ENCODE data around the gene TAF11L11.
"Not testable (repeated sequence)": the region's sequence is repeated elsewhere in the genome, so short reads cannot be mapped to it uniquely, and the experiment has no call there.

Gene TAF11L11

DNA sequence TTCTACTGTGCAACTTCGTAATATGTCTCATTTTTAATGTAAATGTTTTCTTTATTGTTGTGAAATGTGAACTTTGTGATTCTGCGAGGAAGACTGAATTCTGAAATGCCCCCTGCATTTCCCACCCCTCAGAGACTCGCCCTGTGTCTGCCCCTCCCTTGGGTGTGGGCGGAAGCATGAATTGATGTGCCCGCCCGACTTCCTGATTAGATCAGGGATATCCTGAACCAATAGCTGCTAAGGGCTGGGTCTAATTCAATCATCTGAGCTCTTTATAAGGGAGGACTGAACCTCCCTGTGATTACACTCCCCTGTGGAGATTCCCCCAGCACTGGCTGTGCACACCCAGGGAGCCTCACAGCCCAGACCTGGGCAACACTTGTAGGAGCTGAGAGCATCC, at the start of gene TAF11L11:
TSS of gene TAF11L11 (plus strand) at position 304 of the 400 bp plus-strand sequence.
- not testable (repeated sequence) for DNase-seq

DNA sequence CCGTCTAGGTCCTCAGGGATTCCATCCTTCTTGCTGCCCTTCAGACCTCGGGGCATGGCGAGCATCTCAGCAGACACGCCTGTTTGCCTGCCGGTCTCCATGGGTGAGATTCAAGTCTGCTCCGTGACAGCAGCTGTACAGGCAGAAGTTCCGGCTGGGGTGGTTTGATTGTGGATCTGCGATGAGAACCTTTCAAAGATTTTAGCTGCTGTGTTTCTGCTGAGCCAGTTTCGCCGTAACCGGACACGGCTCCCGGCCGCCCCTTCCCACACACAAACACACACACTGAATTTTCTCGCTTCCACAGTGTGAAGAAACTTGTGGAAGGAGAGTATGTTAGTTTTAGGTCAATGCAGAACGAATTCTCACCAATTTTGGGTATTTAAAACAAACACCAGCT, 18.3 kb upstream of the TAF11L11 start, which contains the start of gene TAF11L7:
TSS of gene TAF11L7 (minus strand) at position 101 of the 400 bp plus-strand sequence.
- not testable (repeated sequence) for DNase-seq

DNA sequence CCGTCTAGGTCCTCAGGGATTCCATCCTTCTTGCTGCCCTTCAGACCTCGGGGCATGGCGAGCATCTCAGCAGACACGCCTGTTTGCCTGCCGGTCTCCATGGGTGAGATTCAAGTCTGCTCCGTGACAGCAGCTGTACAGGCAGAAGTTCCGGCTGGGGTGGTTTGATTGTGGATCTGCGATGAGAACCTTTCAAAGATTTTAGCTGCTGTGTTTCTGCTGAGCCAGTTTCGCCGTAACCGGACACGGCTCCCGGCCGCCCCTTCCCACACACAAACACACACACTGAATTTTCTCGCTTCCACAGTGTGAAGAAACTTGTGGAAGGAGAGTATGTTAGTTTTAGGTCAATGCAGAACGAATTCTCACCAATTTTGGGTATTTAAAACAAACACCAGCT, 13.1 kb upstream of the TAF11L11 start, which contains the start of gene TAF11L8:
TSS of gene TAF11L8 (minus strand) at position 101 of the 400 bp plus-strand sequence.
- DNase-seq = not testable (repeated sequence)

DNA sequence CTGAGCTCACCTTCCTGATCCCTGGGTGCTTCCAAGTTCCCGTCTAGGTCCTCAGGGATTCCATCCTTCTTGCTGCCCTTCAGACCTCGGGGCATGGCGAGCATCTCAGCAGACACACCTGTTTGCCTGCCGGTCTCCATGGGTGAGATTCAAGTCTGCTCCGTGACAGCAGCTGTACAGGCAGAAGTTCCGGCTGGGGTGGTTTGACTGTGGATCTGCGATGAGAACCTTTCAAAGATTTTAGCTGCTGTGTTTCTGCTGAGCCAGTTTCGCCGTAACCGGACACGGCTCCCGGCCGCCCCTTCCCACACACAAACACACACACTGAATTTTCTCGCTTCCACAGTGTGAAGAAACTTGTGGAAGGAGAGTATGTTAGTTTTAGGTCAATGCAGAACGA, 9.7 kb upstream of the TAF11L11 start, which contains the start of gene TAF11L9:
TSS of gene TAF11L9 (minus strand) at position 140 of the 400 bp plus-strand sequence.
- not testable (repeated sequence) for DNase-seq

DNA sequence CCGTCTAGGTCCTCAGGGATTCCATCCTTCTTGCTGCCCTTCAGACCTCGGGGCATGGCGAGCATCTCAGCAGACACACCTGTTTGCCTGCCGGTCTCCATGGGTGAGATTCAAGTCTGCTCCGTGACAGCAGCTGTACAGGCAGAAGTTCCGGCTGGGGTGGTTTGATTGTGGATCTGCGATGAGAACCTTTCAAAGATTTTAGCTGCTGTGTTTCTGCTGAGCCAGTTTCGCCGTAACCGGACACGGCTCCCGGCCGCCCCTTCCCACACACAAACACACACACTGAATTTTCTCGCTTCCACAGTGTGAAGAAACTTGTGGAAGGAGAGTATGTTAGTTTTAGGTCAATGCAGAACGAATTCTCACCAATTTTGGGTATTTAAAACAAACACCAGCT, 6.3 kb upstream of the TAF11L11 start, which contains the start of gene TAF11L10:
TSS of gene TAF11L10 (minus strand) at position 101 of the 400 bp plus-strand sequence.
- DNase-seq = not testable (repeated sequence)

DNA sequence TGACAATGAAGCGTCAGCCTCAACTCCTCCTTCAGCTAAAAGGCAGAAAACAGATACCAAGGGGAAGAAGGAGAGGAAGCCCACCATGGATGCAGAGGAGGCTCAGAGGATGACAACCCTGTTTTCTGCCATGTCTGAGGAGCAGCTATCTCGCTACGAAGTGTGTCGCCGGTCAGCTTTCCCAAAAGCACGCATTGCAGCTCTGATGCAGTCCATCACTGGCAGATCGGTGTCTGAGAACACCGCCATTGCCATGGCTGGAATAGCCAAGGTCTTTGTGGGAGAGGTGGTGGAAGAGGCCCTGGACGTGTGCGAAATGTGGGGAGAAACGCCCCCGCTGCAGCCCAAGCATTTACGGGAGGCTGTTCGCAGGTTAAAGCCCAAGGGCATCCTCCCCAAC, 968 bp downstream of the TAF11L11 start:
- DNase-seq = no peak

DNA sequence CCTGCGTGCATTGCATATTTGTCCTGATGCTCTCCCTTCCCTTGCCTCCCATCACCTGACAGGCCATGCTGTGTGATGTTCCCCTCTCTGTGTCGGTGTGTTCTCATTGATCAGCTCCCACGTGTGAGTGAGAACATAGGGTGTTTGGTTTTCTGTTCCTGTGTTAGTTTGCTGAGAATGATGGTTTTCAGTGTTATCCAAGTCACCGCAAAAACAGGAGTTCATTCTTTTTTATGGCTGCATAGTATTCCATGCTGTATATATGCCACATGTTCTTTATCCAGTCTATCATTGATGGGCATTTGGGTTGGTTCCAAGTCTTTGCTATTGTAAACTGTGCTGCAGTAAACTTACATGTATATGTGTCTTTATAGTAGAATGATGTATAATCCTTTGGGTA, 3.5 kb downstream of the TAF11L11 start:
- not testable (repeated sequence) for DNase-seq

DNA sequence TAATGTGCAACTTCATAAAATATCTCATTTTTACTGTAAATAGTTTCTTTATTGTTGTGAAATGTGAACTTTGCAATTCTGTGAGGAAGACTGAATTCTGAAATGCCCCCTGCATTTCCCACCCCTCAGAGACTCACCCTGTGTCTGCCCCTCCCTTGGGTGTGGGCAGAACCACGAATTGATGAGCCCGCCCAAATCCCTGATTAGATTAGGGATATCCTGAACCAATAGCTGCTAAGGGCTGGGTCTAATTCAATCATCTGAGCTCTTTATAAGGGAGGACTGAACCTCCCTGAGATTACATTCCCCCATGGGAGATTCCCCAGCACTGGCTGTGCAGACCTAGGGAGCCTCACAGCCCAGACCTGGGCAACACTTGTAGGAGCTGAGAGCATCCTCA, 6.1 kb downstream of the TAF11L11 start, which contains the start of gene TAF11L12:
TSS of gene TAF11L12 (plus strand) at position 301 of the 400 bp plus-strand sequence.
- DNase-seq = not testable (repeated sequence)

DNA sequence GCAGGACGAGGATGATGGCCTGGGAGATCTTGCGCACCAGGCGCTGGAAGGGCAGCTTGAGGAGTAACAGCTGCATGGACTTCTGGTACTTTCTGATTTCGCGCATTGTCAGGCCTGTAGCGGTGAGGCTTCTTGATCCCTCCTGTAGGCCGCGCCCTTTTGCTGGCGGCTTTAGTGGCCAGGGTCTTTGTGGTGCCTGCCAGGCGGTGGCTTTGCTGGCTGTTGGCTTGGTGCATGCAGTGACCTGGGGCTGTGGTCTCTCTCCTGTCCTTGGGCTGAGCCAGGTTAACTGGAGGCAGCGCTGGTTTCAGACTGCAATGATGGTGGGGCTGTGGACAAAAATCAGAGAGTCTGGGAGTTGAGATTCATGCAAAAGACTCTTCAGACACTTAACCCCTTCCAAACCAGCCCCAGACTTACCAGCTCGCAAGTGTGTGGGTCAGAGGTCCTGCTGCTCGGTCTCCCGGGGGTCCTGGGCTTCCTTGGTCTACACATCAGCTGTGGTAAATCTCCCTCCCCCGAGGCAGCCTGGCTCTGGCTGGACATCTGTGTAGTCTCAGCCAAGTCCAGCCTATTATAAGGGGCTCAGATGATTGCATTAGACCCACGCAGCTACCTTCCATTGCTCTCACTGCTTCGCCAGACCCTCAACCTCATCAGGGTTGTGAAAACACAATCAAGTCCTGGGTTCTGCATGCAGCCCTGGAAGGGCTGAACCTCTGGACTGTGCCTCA, 11.1 kb downstream of the TAF11L11 start:
- DNase-seq = no peak

DNA sequence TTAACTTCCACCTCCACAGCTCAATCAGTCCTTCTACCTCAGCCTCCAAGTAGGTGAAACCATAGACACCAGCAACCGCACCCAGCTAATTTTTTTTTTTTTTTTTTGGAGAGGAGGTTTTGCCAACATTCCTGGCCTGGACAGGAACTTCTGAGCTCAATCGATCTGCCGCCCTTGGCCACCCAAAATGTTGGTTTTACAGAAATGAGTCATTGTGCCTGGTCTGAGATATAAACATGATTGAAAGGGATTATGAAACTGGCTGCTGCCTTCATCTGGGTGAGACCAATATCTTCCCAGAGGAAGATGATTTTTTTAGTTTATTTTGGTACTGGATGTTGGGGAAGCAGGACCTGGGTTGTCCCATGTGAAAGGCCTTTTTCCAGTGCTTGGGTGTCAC, 15.4 kb downstream of the TAF11L11 start:
- no peak for DNase-seq

DNA sequence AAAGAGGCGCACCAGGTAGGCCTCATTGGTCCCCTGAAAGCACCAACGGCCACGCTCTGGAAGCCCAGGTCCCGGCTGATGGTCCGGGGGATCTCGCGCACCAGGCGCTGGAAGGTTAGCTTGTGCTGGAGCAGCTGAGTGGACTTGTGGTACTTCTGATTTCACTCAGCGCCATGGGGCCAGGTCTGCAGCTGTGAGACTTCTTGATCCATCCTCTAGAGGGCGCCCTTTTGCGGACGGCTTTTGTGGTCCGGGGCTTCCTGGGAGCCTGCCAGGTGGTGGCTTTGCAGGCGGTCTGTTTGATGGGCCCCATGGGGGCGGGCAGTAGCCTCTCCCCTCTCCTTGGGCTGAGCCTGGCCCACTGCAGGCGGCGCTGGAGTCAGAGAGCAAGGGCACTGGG, 16.6 kb downstream of the TAF11L11 start:
- no peak for DNase-seq

DNA sequence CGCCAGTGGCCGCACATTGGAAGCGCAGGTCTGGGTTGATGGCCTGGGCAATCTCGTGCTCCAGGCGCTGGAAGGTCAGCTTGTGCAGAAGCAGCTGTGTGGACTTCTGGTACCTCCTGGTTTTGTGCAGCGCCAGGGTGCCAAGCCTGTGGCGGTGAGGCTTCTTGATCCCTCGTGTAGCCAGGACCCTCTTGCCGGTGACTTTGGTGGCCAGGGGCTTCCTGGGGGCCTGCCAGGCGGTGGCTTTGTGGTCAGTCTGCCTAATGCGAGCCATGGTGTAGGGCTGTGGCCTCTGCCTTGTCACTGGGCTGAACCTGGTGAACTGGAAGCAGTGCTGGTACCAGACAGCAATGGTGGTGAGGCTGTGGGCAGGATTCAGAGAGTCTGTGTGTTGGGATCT, 21.7 kb downstream of the TAF11L11 start:
- DNase-seq = no peak

DNA sequence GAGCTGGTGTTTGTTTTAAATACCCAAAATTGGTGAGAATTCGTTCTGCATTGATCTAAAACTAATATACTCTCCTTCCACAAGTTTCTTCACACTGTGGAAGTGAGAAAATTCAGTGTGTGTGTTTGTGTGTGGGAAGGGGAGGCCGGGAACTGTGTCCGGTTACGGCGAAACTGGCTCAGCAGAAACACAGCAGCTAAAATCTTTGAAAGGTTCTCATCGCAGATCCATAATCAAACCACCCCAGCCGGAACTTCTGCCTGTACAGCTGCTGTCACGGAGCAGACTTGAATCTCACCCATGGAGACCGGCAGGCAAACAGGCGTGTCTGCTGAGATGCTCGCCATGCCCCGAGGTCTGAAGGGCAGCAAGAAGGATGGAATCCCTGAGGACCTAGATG, 27.8 kb downstream of the TAF11L11 start, which contains the start of gene TAF11L13:
TSS of gene TAF11L13 (plus strand) at position 301 of the 400 bp plus-strand sequence.
- not testable (repeated sequence) for DNase-seq

DNA sequence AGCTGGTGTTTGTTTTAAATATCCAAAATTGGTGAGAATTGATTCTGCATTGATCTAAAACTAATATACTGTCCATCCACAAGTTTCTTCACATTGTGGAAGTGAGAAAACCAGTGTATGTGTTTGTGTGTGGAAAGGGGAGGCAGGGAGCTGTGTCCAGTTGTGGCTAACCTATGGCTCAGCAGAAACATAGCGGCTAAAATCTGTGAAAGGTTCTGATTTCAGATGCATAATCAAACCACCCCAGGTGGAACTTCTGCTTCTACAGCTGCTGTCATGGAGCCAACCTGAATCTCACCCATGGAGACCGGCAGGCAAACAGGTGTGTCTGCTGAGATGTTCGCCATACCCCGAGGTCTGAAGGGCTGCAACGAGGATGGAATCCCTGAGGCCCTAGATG, 30.2 kb downstream of the TAF11L11 start, which contains the start of gene TAF11L14:
TSS of gene TAF11L14 (plus strand) at position 301 of the 400 bp plus-strand sequence.
- no peak for DNase-seq

DNA sequence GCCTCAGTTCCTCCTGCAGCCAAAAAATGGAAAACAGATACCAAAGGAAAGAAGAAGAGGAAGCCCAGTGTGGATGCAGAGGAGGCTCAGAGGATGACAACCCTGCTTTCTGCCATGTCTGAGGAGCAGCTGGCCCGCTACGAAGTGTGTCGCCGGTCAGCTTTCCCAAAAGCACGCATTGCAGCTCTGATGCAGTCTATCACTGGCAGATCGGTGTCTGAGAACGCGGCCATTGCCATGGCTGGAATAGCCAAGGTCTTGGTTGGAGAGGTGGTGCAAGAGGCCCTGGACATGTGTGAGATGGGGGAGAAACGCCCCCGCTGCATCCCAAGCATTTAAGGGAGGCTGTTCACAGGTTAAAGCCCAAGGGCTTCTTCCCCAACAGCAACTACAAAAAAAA, 45.2 kb downstream of the TAF11L11 start:
- not testable (repeated sequence) for DNase-seq

DNA sequence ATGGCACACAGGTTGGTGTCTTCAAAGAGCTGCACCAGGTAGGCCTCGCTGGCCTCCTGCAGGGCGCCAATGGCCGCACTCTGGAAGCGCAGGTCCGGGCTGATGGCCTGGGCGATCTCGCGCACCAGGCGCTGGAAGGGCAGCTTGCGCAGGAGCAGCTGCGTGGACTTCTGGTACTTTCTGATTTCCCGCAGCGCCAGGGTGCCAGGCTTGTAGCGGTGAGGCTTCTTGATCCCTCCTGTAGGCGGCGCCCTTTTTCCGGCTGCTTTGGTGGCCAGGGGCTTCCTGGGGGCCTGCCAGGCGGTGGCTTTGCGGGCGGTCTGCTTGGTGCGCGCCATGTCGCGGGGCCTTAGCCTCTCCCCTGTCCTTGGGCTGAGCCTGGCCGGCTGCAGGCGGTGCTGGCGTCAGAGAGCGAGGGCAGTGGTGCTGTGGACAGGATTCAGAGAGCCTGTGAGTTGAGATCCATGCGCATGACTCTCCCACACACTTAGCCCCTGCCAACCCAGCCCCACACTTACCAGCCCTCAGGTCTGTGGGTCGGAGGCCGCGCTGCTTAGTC, 51.3 kb downstream of the TAF11L11 start:
- not testable (repeated sequence) for DNase-seq

All from activated naive CD4-positive, alpha-beta T cell treated with Interleukin-2 at 50 U/mL for 16 hours (primary cell).